HL-60 (cell line): Measurements from ENCODE around the gene SMARCC2.

Experiments used
- DNase-seq, 2 experiments: peaks; one replicate each; pipeline ENCODE4 v3.0.0-alpha.2; 2010 to 2020; ENCODE audit warnings: low read depth in 1 of 2, low spot score in 1 of 2
- H3K27ac ChIP-seq: fragments of 250-450 bp; sonication (Bioruptor Pico); replicated peaks from 2 replicates; pipeline ENCODE4 v1.5.1; 2020; ENCODE audit warnings: mild to moderate bottlenecking, moderate library complexity
- H3K27me3 ChIP-seq: fragments of 250-450 bp; sonication (Bioruptor Pico); 2 replicates; pipeline ENCODE4 v1.5.1; 2021; ENCODE audit warnings: mild to moderate bottlenecking, moderate library complexity; ENCODE audit not compliant: insufficient read depth, poor library complexity, severe bottlenecking
- H3K4me3 ChIP-seq: replicated peaks from 2 replicates; pipeline ENCODE4 v1.5.1; 2011; ENCODE audit warnings: mild to moderate bottlenecking, control low read depth, low read length; ENCODE audit not compliant: insufficient read depth
- GABPA ChIP-seq: IDR thresholded peaks from 2 replicates; pipeline ENCODE4 v1.6.1; 2012; ENCODE audit warnings: low read depth
- POLR2AphosphoS5 ChIP-seq: IDR thresholded peaks from 2 replicates; pipeline ENCODE4 v1.6.1; 2012; ENCODE audit warnings: low read depth
- SPI1 ChIP-seq: IDR thresholded peaks from 2 replicates; pipeline ENCODE4 v1.6.1; 2012; ENCODE audit warnings: low read depth, mild to moderate bottlenecking, borderline replicate concordance
- TF ChIP-seq, protein P1 (sequence below): IDR thresholded peaks from one replicate; pipeline ENCODE4 v1.5.1; 2011; ENCODE audit warnings: low read length, control low read depth, inconsistent platforms; ENCODE audit not compliant: insufficient read depth
- TF ChIP-seq, protein P2 (sequence below): IDR thresholded peaks from 2 replicates; pipeline ENCODE4 v1.6.1; 2012; ENCODE audit warnings: low read depth; ENCODE audit not compliant: insufficient replicate concordance

SMARCC2 gene

DNA sequence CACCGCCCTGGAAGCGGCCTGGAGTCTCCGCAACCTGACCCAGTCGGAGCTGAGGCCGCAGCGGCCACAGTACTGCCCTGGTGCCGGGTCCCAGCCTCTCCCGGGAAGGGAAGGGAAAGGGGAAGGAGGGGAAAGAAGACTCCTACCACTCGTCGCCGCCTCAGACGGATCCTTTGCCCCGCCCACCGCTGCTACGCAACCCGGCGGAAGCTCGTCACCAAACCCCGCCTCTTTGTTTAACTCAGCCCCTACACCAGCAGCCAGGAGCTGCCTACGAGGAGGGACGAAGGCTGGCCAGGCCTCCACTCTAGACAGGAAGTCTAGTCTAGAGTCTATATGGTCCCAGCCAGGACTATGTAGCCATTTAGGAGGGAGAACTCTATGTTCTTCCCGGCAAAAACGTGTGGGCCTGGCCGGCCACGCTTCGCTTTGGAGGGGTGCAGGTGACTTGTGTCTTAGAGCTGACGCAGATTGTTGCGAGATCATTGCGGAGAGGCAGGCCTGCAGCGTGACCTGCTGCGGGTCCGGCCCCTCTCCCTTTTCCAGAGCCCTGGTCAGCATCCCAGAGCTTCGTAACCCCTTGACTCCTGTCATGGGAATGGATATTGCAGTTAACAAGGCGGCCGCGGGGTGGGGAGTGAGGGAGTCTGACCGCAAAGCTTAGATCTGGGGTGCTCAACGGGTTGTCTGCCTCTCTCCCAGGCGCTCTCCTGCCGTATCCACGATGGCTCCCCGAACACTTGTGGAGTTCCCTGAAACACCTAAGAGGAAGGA, 32.7 kb upstream of the SMARCC2 start, which contains the start of gene RNF41:
TSS of gene RNF41 (minus strand) at position 166 of the 774 bp plus-strand sequence. CDS start 7,875 bp downstream, outside the sequence.
- TF ChIP-seq GABPA (peak; percentile 63), POLR2AphosphoS5 (peak; percentile 87), SPI1 (peak; percentile 69; the same call in 1 of the 2 replicates)
- TF ChIP-seq, protein P1, sequence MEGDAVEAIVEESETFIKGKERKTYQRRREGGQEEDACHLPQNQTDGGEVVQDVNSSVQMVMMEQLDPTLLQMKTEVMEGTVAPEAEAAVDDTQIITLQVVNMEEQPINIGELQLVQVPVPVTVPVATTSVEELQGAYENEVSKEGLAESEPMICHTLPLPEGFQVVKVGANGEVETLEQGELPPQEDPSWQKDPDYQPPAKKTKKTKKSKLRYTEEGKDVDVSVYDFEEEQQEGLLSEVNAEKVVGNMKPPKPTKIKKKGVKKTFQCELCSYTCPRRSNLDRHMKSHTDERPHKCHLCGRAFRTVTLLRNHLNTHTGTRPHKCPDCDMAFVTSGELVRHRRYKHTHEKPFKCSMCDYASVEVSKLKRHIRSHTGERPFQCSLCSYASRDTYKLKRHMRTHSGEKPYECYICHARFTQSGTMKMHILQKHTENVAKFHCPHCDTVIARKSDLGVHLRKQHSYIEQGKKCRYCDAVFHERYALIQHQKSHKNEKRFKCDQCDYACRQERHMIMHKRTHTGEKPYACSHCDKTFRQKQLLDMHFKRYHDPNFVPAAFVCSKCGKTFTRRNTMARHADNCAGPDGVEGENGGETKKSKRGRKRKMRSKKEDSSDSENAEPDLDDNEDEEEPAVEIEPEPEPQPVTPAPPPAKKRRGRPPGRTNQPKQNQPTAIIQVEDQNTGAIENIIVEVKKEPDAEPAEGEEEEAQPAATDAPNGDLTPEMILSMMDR: no peak
- TF ChIP-seq, protein P2, sequence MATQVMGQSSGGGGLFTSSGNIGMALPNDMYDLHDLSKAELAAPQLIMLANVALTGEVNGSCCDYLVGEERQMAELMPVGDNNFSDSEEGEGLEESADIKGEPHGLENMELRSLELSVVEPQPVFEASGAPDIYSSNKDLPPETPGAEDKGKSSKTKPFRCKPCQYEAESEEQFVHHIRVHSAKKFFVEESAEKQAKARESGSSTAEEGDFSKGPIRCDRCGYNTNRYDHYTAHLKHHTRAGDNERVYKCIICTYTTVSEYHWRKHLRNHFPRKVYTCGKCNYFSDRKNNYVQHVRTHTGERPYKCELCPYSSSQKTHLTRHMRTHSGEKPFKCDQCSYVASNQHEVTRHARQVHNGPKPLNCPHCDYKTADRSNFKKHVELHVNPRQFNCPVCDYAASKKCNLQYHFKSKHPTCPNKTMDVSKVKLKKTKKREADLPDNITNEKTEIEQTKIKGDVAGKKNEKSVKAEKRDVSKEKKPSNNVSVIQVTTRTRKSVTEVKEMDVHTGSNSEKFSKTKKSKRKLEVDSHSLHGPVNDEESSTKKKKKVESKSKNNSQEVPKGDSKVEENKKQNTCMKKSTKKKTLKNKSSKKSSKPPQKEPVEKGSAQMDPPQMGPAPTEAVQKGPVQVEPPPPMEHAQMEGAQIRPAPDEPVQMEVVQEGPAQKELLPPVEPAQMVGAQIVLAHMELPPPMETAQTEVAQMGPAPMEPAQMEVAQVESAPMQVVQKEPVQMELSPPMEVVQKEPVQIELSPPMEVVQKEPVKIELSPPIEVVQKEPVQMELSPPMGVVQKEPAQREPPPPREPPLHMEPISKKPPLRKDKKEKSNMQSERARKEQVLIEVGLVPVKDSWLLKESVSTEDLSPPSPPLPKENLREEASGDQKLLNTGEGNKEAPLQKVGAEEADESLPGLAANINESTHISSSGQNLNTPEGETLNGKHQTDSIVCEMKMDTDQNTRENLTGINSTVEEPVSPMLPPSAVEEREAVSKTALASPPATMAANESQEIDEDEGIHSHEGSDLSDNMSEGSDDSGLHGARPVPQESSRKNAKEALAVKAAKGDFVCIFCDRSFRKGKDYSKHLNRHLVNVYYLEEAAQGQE: no peak
- H3K27me3 ChIP-seq: no peaks in the 10 kb centered on the region

DNA sequence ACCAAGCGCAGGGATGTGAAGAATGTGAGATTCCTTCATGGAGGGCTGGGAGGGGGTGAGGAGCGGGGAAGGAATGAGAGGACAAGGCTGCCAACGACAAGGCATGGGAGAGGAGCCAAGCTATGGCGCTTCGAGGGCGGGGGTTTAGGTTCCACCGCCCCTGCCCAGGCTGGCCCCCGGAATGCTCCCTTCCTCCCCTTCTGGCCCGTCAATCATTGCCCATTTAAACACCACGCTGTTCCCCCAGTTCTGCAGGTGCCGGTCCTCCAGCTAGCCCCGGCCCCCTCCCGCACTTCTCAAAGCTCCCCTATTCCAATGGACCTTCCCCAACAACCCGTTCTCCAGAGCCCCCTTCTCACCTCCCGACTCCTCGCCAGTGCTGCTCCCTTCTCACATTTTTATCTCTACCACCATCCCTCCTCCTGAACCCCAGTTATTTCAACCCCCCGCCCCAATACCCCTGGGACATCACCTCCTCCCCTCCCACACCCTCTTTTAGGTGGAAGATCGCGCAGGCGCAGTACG, 32.0 kb upstream of the SMARCC2 start:
- DNase-seq: no peak
- Histone ChIP-seq H3K4me3 (peak overlapping the region; percentile 94), H3K27me3 (no peaks in the 10 kb centered on the region), H3K27ac (peak overlapping the region; percentile 92)
- TF ChIP-seq POLR2AphosphoS5: no peak
- TF ChIP-seq, protein P1: no peak
- TF ChIP-seq, protein P2: no peak
- no peak for TF ChIP-seq SPI1
- TF ChIP-seq GABPA: no peak

More for the DNA sequence above, 32.7 kb upstream of the SMARCC2 start, which contains the start of gene RNF41:
- H3K27ac ChIP-seq: peak within 1 kb of the TSS; percentile 92
- peak; percentile 97 for DNase-seq
- H3K4me3 ChIP-seq: peak within 1 kb of the TSS; percentile 94

DNA sequence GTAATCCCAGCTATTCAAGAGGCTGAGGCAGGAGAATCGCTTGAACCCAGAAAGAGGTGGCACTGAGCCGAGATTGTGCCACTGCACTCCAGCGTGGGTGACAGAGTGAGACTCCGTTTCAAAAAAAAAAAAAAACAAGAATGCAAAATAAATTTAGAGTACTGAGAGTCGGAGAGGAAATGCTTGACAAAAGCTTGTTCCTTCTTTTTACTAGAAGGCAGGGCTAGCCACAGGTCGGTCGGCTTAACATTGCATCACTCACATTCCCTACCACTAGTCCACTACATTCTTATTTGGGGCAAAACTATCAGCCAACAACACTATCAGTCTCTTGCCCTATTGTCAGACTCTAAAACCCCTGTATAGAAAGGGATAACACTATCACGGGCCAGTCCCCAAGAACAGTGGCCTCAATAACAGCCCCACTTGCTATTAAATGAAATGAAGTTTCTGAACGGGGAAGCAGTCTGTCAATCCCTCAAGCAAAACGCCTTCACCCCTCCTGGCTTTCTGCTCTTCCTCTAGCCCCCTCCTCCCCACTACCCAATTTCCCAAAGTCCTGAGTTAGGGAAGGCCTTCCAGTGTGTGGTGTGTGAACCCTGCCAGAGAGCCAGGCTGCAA, 31.4 kb upstream of the SMARCC2 start:
- TF ChIP-seq SPI1 (peak; percentile 80), POLR2AphosphoS5 (peak; percentile 44; the same call in 1 of the 2 replicates)
- TF ChIP-seq, protein P2: no peak
- peak overlapping the region; percentile 94 for H3K4me3 ChIP-seq
- peak in 1 of 2 experiments; percentile 83 for DNase-seq

More for the DNA sequence above, 31.4 kb upstream of the SMARCC2 start:
- peak overlapping the region; percentile 92 for H3K27ac ChIP-seq
- H3K27me3 ChIP-seq: no peaks in the 10 kb centered on the region
